ENCODE results near the gene KRTAP12-1.
A peak's percentile ranks its signal among the peaks of the same experiment; 100 is the strongest.
"Not testable (repeated sequence)": the region's sequence is repeated elsewhere in the genome, so short reads cannot be mapped to it uniquely, and the experiment has no call there.

KRTAP12-1 gene

GRCh38 chr21:44664691-44665090 is 17.3 kb downstream of the KRTAP12-1 start:
- DNase-seq: no peak

- not testable (repeated sequence) for DNase-seq
Observed at GRCh38 chr21:44661567-44661966, 20.4 kb downstream of the KRTAP12-1 start.

DNA sequence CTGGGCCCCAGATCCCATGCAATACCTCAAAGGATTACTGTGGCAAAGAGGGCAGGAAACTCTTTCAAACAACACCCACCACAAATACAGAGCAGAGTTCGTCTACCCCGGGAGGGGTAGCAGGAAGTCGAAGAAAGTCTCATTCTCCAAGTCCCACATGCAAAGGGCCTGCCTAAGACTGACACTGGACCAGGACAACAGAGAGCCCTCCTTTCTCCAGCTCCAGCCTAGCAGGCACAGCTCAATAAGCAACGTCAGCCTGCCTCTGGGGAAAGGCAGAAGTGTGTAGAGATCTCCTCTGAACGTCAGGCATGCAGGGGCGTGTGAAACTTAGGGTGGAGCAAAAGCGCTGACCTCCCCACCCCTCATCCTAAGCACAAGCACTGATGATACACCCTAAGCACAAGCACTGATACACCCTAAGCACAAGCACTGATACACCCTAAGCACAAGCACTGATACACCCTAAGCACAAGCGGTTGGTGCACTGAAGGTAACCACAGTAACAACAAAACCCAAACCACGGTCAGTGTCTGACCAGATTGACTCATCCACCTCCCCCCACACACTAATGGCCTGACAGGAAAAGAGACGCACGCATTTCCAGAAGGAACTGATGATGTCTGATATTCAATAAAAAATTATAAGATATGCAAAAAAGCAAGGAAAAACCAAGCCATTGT is 22.9 kb downstream of the KRTAP12-1 start:
- DNase-seq: peak; percentile 43

DNA sequence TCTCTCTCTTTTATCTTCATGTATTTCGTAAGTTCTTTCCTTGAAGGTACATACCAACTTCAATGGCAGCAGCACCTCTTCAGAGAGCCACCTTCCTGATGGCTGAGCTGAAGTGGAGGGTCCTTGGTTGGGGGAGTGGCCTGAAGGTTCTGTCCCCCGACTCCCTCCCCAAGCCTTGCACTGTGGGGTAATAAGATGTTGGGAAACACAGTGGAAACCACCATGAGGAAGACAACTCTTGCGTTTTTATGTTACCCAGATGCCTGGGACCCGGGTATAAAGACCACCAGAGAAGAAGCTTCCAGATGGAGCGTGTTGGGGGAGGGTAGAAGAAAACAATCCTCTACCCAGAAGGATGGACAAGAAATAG is 23.4 kb downstream of the KRTAP12-1 start:
- no peak for DNase-seq

- DNase-seq: peak; percentile 81
Observed at GRCh38 chr21:44657635-44658540, 24.1 kb downstream of the KRTAP12-1 start, which contains the start of gene KRTAP12-3. Gene KRTAP12-3 (plus strand): TSS chr21:44657932. CDS start chr21:44657980, 48 bp downstream.

DNA sequence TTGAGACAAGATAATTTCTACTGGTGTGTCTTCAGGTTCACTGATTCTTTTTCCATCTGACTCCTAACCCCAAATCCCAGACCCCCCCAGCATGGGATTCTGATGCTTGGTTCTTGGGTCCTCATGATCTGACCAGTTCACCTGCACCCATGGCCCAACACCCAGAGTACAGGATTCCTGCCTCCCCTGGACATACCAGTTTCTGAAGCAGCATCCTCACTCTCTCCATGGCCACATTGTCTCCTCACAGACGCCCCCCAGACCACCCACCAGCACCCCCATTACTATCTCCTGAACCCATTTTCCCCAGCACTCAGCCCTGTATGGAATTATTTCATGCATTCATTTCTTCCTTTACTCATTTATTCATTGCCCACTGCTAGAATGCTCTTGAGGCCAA is 25.1 kb downstream of the KRTAP12-1 start:
- no peak for DNase-seq

DNA sequence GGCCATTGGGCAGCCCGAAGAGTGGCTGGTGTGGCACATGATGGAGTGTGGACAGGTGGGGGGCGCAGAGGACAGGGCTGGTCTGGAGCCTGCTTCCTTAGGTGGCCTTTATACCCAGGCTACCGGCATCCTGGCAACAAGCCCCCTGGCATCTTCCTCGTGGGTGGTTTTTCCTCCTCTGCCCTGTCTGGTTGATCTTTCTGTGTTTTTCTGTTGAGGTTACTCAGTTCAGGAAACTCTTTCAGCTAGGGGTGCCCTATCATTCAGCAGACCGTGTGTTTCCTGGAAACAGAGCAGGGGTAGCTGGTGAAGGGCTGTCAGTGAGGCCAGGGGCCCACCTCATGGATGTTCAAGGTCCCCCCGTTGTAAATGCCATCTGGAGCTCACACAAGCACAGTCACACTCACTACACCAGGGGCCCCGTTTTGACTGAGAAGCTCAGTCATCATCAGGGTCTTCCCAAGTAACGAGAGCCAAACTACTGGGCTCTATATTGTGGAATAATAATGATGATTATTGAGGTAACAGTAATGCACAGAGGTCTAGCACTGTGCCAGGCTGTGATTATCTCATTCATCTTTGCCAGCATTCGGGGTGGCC is 27.3 kb downstream of the KRTAP12-1 start, which contains the start of gene KRTAP12-4:
KRTAP12-4 (minus strand) TSS at position 84 of the 600 bp plus-strand sequence; CDS start at position 39, 45 bp downstream.
- peak; percentile 24 for DNase-seq

DNA sequence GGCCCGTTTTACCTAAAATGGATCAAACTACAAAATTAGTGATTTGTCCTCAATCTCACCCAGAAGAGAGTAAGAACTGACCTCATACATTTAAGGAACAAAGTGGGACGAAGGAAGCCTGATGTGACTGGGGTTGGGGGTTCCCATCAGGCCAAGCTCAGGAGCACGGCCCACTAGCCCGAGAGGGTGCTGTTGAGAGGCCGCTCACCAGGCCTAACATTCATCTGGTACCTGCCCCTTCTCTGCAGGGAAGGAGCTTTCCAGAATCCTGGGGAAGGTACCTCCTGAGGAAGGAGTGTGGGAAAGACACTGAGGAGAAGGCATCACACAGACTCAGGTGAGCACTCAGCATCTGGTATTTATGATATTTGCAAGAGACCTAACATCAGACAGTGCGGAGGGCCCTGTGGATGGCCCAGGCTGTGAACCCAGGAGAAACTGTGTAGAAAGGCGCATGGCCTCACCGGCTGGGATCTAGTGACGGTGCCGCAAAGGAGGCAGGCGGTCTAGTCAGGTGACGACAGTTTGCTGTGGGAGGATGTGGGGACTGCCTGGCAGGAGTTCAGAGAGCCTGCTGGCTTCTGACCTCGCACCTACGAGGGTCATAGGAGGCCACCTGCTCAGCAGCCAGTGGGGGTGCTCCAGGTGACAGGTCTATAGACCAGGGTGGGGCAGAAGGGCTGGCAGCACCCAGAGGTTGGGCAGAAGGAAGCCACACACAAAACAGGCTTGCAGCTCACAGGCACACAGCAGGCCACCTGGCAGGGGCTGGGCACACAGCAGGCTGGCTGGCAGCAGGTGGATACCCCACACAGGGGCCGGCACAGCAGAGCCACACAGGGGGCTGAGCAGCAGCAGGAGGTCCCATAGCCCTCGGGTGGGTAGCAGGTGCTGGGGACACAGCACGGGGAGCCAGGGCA is 28.0 kb downstream of the KRTAP12-1 start:
- DNase-seq: peak; percentile 79

- no peak for DNase-seq
Observed at GRCh38 chr21:44653123-44653522, 28.8 kb downstream of the KRTAP12-1 start.

DNA sequence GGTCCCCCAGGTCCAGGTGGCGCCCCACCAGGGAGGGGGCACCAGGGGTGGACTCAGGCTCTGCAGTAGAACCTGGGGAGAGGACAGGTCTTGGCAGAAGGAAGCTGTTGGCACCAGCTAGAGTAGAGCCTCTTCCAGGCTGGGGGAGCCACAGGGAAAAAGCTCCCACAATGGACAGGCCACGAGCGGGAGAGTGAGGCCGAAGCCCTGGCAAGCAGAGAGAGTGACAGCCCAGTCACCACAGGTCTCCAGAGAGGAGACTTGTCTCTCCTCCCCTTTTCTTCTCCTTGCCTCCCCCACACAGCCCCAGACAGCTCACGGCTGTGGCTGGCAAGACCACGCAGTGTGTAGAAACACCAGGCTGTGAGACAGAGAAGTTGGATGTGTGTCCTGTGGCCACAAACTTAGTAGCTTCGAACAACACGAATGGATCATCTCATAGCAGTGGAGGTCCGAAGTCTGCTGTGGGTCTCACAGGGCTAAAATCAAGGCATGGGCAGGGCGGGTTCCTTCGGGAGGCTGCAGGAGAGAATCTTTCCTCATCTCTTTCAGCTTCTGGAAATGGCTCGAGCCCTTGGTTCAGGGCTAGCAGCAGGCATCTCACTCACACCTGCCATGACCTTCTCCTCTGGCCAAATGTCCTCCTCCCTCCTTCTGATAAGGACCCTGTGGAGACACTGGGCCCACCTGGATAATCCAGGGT is 30.8 kb downstream of the KRTAP12-1 start:
- DNase-seq: no peak

GRCh38 chr21:44650265-44650972 is 31.5 kb downstream of the KRTAP12-1 start:
- DNase-seq: no peak

- no peak for DNase-seq
Observed at GRCh38 chr21:44649521-44650100, 32.4 kb downstream of the KRTAP12-1 start.

DNA sequence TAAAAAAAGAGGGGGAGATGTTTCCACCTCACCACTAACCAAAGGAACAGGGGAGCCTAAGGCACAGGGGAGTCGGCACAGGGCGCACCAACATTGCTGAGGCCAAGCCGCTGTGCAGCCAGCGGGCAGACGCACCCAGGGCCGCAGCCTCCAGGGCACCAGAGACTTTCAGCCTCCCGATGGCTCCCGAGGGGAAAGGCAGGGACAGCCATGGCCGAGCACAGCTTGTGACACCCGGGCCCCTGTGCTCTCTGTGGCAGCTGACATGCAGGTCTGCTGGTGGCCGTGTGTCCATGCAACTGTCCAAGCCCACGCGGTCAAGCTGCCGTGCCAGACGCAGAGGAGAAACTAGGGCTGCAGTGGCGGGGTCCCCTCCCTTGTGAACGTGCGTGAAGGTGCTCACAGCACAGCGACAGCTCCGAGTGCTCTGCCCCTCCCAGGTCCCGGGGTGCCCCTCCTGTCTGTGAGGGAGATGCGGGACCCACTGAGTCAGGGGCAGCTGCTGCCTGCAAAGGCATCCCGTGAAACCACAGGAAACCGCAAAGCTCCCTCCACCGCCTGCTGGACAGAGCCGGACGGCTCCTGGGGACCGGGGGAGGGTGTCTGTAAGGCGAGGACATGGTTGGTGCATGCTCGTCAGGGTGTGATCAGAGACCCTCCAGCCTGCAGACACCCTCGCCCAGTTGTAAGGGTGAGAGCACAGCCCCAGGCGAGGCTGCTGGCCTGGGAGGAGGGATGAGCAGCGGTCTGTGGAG is 33.2 kb downstream of the KRTAP12-1 start:
- DNase-seq: no peak

GRCh38 chr21:44647222-44647552 is 34.8 kb downstream of the KRTAP12-1 start:
- no peak for DNase-seq

GRCh38 chr21:44646366-44647221 is 35.4 kb downstream of the KRTAP12-1 start, which contains the start of gene KRTAP10-11:
Gene KRTAP10-11 (plus strand): TSS chr21:44646414. CDS start chr21:44646459, 45 bp downstream.
- not testable (repeated sequence) for DNase-seq

- no peak for DNase-seq
Observed at GRCh38 chr21:44644878-44645277, 37.1 kb downstream of the KRTAP12-1 start.

DNA sequence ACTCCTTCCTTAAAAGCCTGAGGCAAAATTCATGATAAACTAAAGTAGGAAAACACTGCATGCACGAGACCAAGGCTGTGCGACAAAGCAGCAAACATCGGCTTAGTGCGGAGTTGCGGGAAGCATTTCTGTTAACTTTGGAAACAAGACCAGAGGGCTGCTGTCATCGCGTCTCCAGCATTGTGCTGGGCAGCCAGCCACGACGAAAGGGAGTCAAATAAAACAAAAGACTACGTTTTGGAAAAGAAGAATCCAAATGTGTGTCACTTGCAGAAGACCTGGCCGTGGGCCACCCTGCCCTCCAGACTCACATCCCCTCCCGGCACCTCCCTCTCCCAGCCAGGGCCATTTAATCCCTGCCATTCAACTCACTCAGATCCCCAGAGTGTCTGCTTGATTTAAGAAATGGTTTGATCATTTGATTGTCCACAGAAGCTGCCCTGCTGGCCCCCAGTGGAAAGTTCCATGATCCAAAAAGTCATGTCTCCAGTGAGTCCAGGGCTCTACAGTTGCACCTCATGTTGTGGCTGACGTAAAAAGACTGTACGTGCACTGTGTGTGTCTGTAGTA is 38.1 kb downstream of the KRTAP12-1 start:
- no peak for DNase-seq

DNA sequence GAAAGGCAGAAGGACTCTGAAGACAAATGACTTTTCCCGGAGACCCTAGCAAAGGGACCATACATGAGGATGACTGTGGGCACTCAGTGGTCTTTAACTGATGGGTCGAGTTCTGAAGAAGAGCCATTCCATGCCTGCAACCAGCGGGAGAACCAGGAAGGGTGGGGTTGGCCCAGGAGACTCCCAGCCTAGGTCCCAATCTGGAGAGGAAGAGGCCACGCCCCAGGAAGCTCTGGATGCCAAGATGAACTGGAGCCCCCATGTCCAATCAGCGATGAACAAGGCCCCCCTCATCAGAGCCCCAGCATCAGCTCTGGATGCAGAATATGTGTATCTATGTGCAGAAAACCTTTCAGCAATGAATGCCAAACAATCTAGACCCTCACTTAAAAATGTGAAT is 41.2 kb downstream of the KRTAP12-1 start:
- DNase-seq: no peak

DNA sequence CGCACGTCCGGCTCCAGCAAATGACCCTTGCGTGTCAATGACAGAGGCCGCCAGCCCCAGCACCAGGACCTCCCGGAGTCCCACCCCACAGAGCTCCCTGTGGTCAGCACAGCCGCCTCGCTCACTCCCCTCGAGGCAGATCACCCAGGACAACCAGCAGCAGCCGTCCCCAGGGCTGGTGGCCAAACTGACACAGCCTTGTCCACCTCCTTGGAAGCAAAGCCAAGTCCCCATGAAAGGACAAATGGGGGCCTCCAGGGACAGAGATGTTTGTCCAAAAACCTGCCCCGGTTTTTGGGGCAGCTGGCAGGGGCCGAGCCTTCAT is 42.7 kb downstream of the KRTAP12-1 start:
- DNase-seq: no peak

Measured in CD4-positive, alpha-beta T cell treated with Interleukin-10 for 1 hour (primary cell).